K562 (cell line): Measurements from ENCODE around the gene CCR8. TPM values are rescaled to one million over a fixed set of nuclear protein-coding genes. Genes with fewer than 3 reads are reported as not detected.

ENCODE experiments used
- ATF4 ChIP-seq: fragments of 450-650 bp; formaldehyde crosslinking; IDR thresholded peaks from 2 replicates; pipeline ENCODE4 v1.4.0; 2022; ENCODE audit warnings: mild to moderate bottlenecking, moderate library complexity
- CHD7 ChIP-seq: fragments of 200-600 bp; sonication (generic); IDR thresholded peaks from one replicate; pipeline ENCODE4 v1.6.1; 2012; ENCODE audit warnings: mild to moderate bottlenecking, low read depth, low read length, inconsistent platforms
- FOXO4 ChIP-seq: fragments of 450-650 bp; formaldehyde crosslinking; IDR thresholded peaks from 2 replicates; pipeline ENCODE4 v1.4.0; 2020; ENCODE audit warnings: mild to moderate bottlenecking, moderate library complexity
- HDAC6 ChIP-seq: IDR thresholded peaks from 2 replicates; pipeline ENCODE4 v1.6.1; 2012; ENCODE audit warnings: low read depth, mild to moderate bottlenecking, control low read depth, inconsistent platforms, low read length, moderate library complexity
- RFX1 ChIP-seq: fragments of 450-650 bp; IDR thresholded peaks from 2 replicates; pipeline ENCODE4 v1.6.1; 2016; ENCODE audit warnings: mild to moderate bottlenecking, moderate library complexity
- TCF15 ChIP-seq: fragments of 250-450 bp; sonication (Bioruptor Pico); IDR thresholded peaks from 2 replicates; pipeline ENCODE4 v1.8.0; 2022; ENCODE audit warnings: moderate library complexity, mild to moderate bottlenecking, inconsistent platforms
- VEZF1 ChIP-seq: fragments of 200-800 bp; sonication (Bioruptor generic); IDR thresholded peaks from 2 replicates; pipeline ENCODE4 v1.6.1; 2017; ENCODE audit warnings: missing genetic modification characterization, missing compliant biosample characterization
- ZNF174 ChIP-seq: fragments of 250-450 bp; sonication (Bioruptor Pico); IDR thresholded peaks from 2 replicates; pipeline ENCODE4 v1.4.0; 2020; ENCODE audit warnings: mild to moderate bottlenecking
- ZNF311 ChIP-seq: fragments of 250-450 bp; sonication (Bioruptor Pico); IDR thresholded peaks from 2 replicates; pipeline ENCODE4 v1.4.0; 2020; ENCODE audit warnings: mild to moderate bottlenecking, moderate library complexity
- ZNF444 ChIP-seq: fragments of 250-450 bp; sonication (Bioruptor Pico); IDR thresholded peaks from 2 replicates; pipeline ENCODE4 v1.4.0; 2020; ENCODE audit warnings: mild to moderate bottlenecking, moderate library complexity
- ZNF75A ChIP-seq: fragments of 450-650 bp; formaldehyde crosslinking; IDR thresholded peaks from 2 replicates; pipeline ENCODE4 v1.4.0; 2020; ENCODE audit warnings: mild to moderate bottlenecking
- polyA plus RNA-seq, 8 experiments: library from polyadenylated mRNA; depleted of rRNA in 4 of 8; stranded (reverse) in 5 of 8; unstranded in 3 of 8; fragments of >200 nt; fragmentation: Nextera tagmentation in 2 of 8; fragmentation: Illumina TruSeq in 1 of 8; extraction: Ambion mirVana in 2 of 8; extraction: Trizol in 1 of 8; gene quantifications; 2 replicates each; pipeline versions ENCODE4 v1.2.1 to v1.2.3, GENCODE V29; 2011 to 2014; ENCODE audit warnings: inconsistent platforms in 1 of 8, missing spikeins in 1 of 8
- total RNA-seq, 7 experiments: library from RNA; depleted of rRNA in 6 of 7; stranded (reverse); fragments of >200 nt in 6 of 7; fragmentation: Illumina TruSeq in 2 of 7; extraction: Trizol in 2 of 7; gene quantifications; 2 replicates each; pipeline versions ENCODE4 v1.2.1 to v1.2.3, GENCODE V29; 2011 to 2021; ENCODE audit warnings: low replicate concordance in 1 of 7

Gene CCR8
- total and polyA plus RNA-seq, 9 of the 15 experiments (the other 6 are each of a cell fraction or from before 2014, with no cell fraction given): not detected

GRCh38 chr3:39361252-39361927, 31.9 kb downstream of the CCR8 start (continued):
- TF ChIP-seq CHD7: no peak
- 0 out of 2 replicates have a peak, but pooled peaks have one; percentile 28 for TF ChIP-seq ZNF311 (CRISPR knock-in tag)
- TF ChIP-seq HDAC6: no peak
- 0 out of 2 replicates have a peak, but pooled peaks have one; percentile 74 for TF ChIP-seq ZNF75A (CRISPR knock-in tag)
- peak; percentile 13; the same call in 1 of the 2 replicates for TF ChIP-seq ZNF444 (CRISPR knock-in tag)
- 0 out of 2 replicates have a peak, but pooled peaks have one; percentile 48 for TF ChIP-seq FOXO4 (CRISPR knock-in tag)
- no peak for TF ChIP-seq ZNF174 (CRISPR knock-in tag)
- no peak for TF ChIP-seq TCF15 (CRISPR knock-in tag)
- TF ChIP-seq ATF4 (CRISPR knock-in tag): 0 out of 2 replicates have a peak, but pooled peaks have one; percentile 21
- TF ChIP-seq VEZF1 (CRISPR knock-in tag): 0 out of 2 replicates have a peak, but pooled peaks have one; percentile 4
- no peak for TF ChIP-seq RFX1
